Measurements from ENCODE around the gene TMEM200B.
"Not testable (repeated sequence)": the region's sequence is repeated elsewhere in the genome, so short reads cannot be mapped to it uniquely, and the experiment has no call there.

The TMEM200B gene

GRCh38 chr1:29133861-29134694 is 10.4 kb upstream of the TMEM200B start:
- peak; percentile 18 for DNase-seq (ENCODE audit: low read depth)
- no peak overlapping the region for H3K4me3 ChIP-seq (ENCODE audit: low read depth, low read length)
- TF ChIP-seq CTCF (IDR thresholded peaks at IDR 0.05; ENCODE audit: low read depth, low read length) (no peak), MAX (IDR thresholded peaks at IDR 0.05; ENCODE audit: low read depth, low read length) (no peak), MYC (IDR thresholded peaks at IDR 0.05; ENCODE audit: low read depth, low read length) (no peak), POLR2A (IDR thresholded peaks at IDR 0.05; ENCODE audit: extremely low read depth, insufficient read length) (no peak)

- H3K4me3 ChIP-seq (ENCODE audit: low read depth, low read length), result not testable (repeated sequence)
These were observed 7.4 kb upstream of the TMEM200B start for GRCh38 chr1:29131056-29131455.

GRCh38 chr1:29129916-29130315 is 6.2 kb upstream of the TMEM200B start:
- DNase-seq (ENCODE audit: low read depth), result no peak
- TF ChIP-seq POLR2A (IDR thresholded peaks at IDR 0.05; ENCODE audit: extremely low read depth, insufficient read length) (no peak), MYC (IDR thresholded peaks at IDR 0.05; ENCODE audit: low read depth, low read length) (no peak), MAX (IDR thresholded peaks at IDR 0.05; ENCODE audit: low read depth, low read length) (no peak), CTCF (IDR thresholded peaks at IDR 0.05; ENCODE audit: low read depth, low read length) (no peak)
- no peak overlapping the region for H3K4me3 ChIP-seq (ENCODE audit: low read depth, low read length)

More at GRCh38 chr1:29131056-29131455, 7.4 kb upstream of the TMEM200B start:
- not testable (repeated sequence) for DNase-seq (ENCODE audit: low read depth)

GRCh38 chr1:29128739-29129138 is 5.0 kb upstream of the TMEM200B start:
- TF ChIP-seq CTCF (IDR thresholded peaks at IDR 0.05; ENCODE audit: low read depth, low read length), result no peak
- TF ChIP-seq POLR2A (IDR thresholded peaks at IDR 0.05; ENCODE audit: extremely low read depth, insufficient read length), result no peak
- TF ChIP-seq MYC (IDR thresholded peaks at IDR 0.05; ENCODE audit: low read depth, low read length), result no peak
- TF ChIP-seq MAX (IDR thresholded peaks at IDR 0.05; ENCODE audit: low read depth, low read length), result no peak
- H3K4me3 ChIP-seq (ENCODE audit: low read depth, low read length), result no peak overlapping the region
- no peak for DNase-seq (ENCODE audit: low read depth)

- TF ChIP-seq CTCF (IDR thresholded peaks at IDR 0.05; ENCODE audit: low read depth, low read length) (no peak), MAX (IDR thresholded peaks at IDR 0.05; ENCODE audit: low read depth, low read length) (no peak), MYC (IDR thresholded peaks at IDR 0.05; ENCODE audit: low read depth, low read length) (no peak), POLR2A (IDR thresholded peaks at IDR 0.05; ENCODE audit: extremely low read depth, insufficient read length) (no peak)
- H3K4me3 ChIP-seq (ENCODE audit: low read depth, low read length), result no peak overlapping the region
- no peak for DNase-seq (ENCODE audit: low read depth)
These were observed 2.5 kb upstream of the TMEM200B start for GRCh38 chr1:29126198-29126597.

GRCh38 chr1:29125788-29126187 is 2.1 kb upstream of the TMEM200B start:
- no peak for TF ChIP-seq MAX (IDR thresholded peaks at IDR 0.05; ENCODE audit: low read depth, low read length)
- TF ChIP-seq CTCF (IDR thresholded peaks at IDR 0.05; ENCODE audit: low read depth, low read length), result no peak
- no peak for TF ChIP-seq POLR2A (IDR thresholded peaks at IDR 0.05; ENCODE audit: extremely low read depth, insufficient read length)
- no peak for TF ChIP-seq MYC (IDR thresholded peaks at IDR 0.05; ENCODE audit: low read depth, low read length)
- H3K4me3 ChIP-seq (ENCODE audit: low read depth, low read length), result no peak overlapping the region
- DNase-seq (ENCODE audit: low read depth), result no peak

All from NB4 (cell line).